ENCODE data around the gene GRN.
"Not testable (repeated sequence)": the region's sequence is repeated elsewhere in the genome, so short reads cannot be mapped to it uniquely, and the experiment has no call there.

The GRN gene

GRCh38 chr17:44362949-44363612, 18.0 kb downstream of the GRN start:
- H3K9ac ChIP-seq (ENCODE audit: low read length in 2 of 2) = peak overlapping the region in 1 of 2 donors; percentile 53

GRCh38 chr17:44363613-44364159, 18.6 kb downstream of the GRN start, which contains the start of gene FAM171A2:
Gene FAM171A2 (minus strand): TSS chr17:44363853. CDS start chr17:44363714, 139 bp downstream.
- Histone ChIP-seq H3K4me1 (ENCODE audit: control insufficient read depth, insufficient read depth, low read length) (peaks cover 11% of the 10 kb centered on the region), H3K36me3 (ENCODE audit: control insufficient read depth in 2 of 2, insufficient read depth in 2 of 2, low read length in 2 of 2) (no peaks in the 10 kb centered on the region), H3K27ac (ENCODE audit: low read length) (no peak within 1 kb of the TSS), H3K9ac (ENCODE audit: low read length in 2 of 2) (peak within 1 kb of the TSS in 1 of 2 donors; percentile 53), H3K4me3 (ENCODE audit: low read length in 2 of 2) (peak within 1 kb of the TSS; percentile 63 to 73), H3K27me3 (ENCODE audit: control insufficient read depth in 1 of 2, insufficient read depth in 2 of 2, low read length in 2 of 2) (peaks cover 4 to 7% of the 10 kb centered on the region in 2 donors), H3K9me3 (ENCODE audit: control insufficient read depth in 2 of 2, low read length in 2 of 2) (no peaks in the 10 kb centered on the region)

More at GRCh38 chr17:44362949-44363612, 18.0 kb downstream of the GRN start:
- no peaks in the 10 kb centered on the region for H3K36me3 ChIP-seq (ENCODE audit: control insufficient read depth in 2 of 2, insufficient read depth in 2 of 2, low read length in 2 of 2)
- peak overlapping the region; percentile 63 to 73 for H3K4me3 ChIP-seq (ENCODE audit: low read length in 2 of 2)
- H3K27ac ChIP-seq (ENCODE audit: low read length) = no peak overlapping the region
- H3K4me1 ChIP-seq (ENCODE audit: control insufficient read depth, insufficient read depth, low read length) = peaks cover 11% of the 10 kb centered on the region
- no peaks in the 10 kb centered on the region for H3K9me3 ChIP-seq (ENCODE audit: control insufficient read depth in 2 of 2, low read length in 2 of 2)
- H3K27me3 ChIP-seq (ENCODE audit: control insufficient read depth in 1 of 2, insufficient read depth in 2 of 2, low read length in 2 of 2) = peaks cover 4 to 7% of the 10 kb centered on the region in 2 donors

GRCh38 chr17:44365051-44365450, 19.9 kb downstream of the GRN start:
- H3K27ac ChIP-seq (ENCODE audit: low read length); H3K36me3 ChIP-seq (ENCODE audit: control insufficient read depth in 2 of 2, insufficient read depth in 2 of 2, low read length in 2 of 2); H3K27me3 ChIP-seq (ENCODE audit: control insufficient read depth in 1 of 2, insufficient read depth in 2 of 2, low read length in 2 of 2); H3K4me3 ChIP-seq (ENCODE audit: low read length in 2 of 2); H3K9ac ChIP-seq (ENCODE audit: low read length in 2 of 2); H3K9me3 ChIP-seq (ENCODE audit: control insufficient read depth in 2 of 2, low read length in 2 of 2): not testable (repeated sequence)
- peaks cover 11% of the 10 kb centered on the region for H3K4me1 ChIP-seq (ENCODE audit: control insufficient read depth, insufficient read depth, low read length)

- Histone ChIP-seq H3K9ac (ENCODE audit: low read length in 2 of 2) (no peak overlapping the region), H3K36me3 (ENCODE audit: control insufficient read depth in 2 of 2, insufficient read depth in 2 of 2, low read length in 2 of 2) (no peaks in the 10 kb centered on the region), H3K4me1 (ENCODE audit: control insufficient read depth, insufficient read depth, low read length) (peaks cover 9% of the 10 kb centered on the region), H3K27ac (ENCODE audit: low read length) (no peak overlapping the region), H3K27me3 (ENCODE audit: control insufficient read depth in 1 of 2, insufficient read depth in 2 of 2, low read length in 2 of 2) (peaks cover 2 to 4% of the 10 kb centered on the region in 2 donors), H3K9me3 (ENCODE audit: control insufficient read depth in 2 of 2, low read length in 2 of 2) (no peaks in the 10 kb centered on the region), H3K4me3 (ENCODE audit: low read length in 2 of 2) (no peak overlapping the region)
These were observed 22.3 kb downstream of the GRN start for GRCh38 chr17:44367231-44367979.

GRCh38 chr17:44368391-44369243, 23.5 kb downstream of the GRN start:
- H3K27ac ChIP-seq (ENCODE audit: low read length); H3K27me3 ChIP-seq (ENCODE audit: control insufficient read depth in 1 of 2, insufficient read depth in 2 of 2, low read length in 2 of 2): not testable (repeated sequence)

GRCh38 chr17:44369414-44370023, 24.4 kb downstream of the GRN start:
- not testable (repeated sequence) for H3K9me3 ChIP-seq (ENCODE audit: control insufficient read depth in 2 of 2, low read length in 2 of 2); H3K27me3 ChIP-seq (ENCODE audit: control insufficient read depth in 1 of 2, insufficient read depth in 2 of 2, low read length in 2 of 2); H3K4me3 ChIP-seq (ENCODE audit: low read length in 2 of 2); H3K27ac ChIP-seq (ENCODE audit: low read length); H3K36me3 ChIP-seq (ENCODE audit: control insufficient read depth in 2 of 2, insufficient read depth in 2 of 2, low read length in 2 of 2); H3K9ac ChIP-seq (ENCODE audit: low read length in 2 of 2); H3K4me1 ChIP-seq (ENCODE audit: control insufficient read depth, insufficient read depth, low read length)

More at GRCh38 chr17:44368391-44369243, 23.5 kb downstream of the GRN start:
- not testable (repeated sequence) for H3K4me1 ChIP-seq (ENCODE audit: control insufficient read depth, insufficient read depth, low read length); H3K9me3 ChIP-seq (ENCODE audit: control insufficient read depth in 2 of 2, low read length in 2 of 2); H3K36me3 ChIP-seq (ENCODE audit: control insufficient read depth in 2 of 2, insufficient read depth in 2 of 2, low read length in 2 of 2); H3K4me3 ChIP-seq (ENCODE audit: low read length in 2 of 2); H3K9ac ChIP-seq (ENCODE audit: low read length in 2 of 2)

GRCh38 chr17:44372036-44372435, 26.9 kb downstream of the GRN start:
- H3K27me3 ChIP-seq (ENCODE audit: control insufficient read depth in 1 of 2, insufficient read depth in 2 of 2, low read length in 2 of 2) = peaks cover 0 to 7% of the 10 kb centered on the region in 2 donors
- no peaks in the 10 kb centered on the region for H3K36me3 ChIP-seq (ENCODE audit: control insufficient read depth in 2 of 2, insufficient read depth in 2 of 2, low read length in 2 of 2)
- H3K9me3 ChIP-seq (ENCODE audit: control insufficient read depth in 2 of 2, low read length in 2 of 2) = no peaks in the 10 kb centered on the region
- no peak overlapping the region for H3K4me3 ChIP-seq (ENCODE audit: low read length in 2 of 2)
- H3K27ac ChIP-seq (ENCODE audit: low read length) = no peak overlapping the region
- peaks cover 13% of the 10 kb centered on the region for H3K4me1 ChIP-seq (ENCODE audit: control insufficient read depth, insufficient read depth, low read length)
- no peak overlapping the region for H3K9ac ChIP-seq (ENCODE audit: low read length in 2 of 2)

GRCh38 chr17:44374306-44375195, 29.4 kb downstream of the GRN start:
- Histone ChIP-seq H3K27me3 (ENCODE audit: control insufficient read depth in 1 of 2, insufficient read depth in 2 of 2, low read length in 2 of 2) (peaks cover 0 to 3% of the 10 kb centered on the region in 2 donors), H3K9me3 (ENCODE audit: control insufficient read depth in 2 of 2, low read length in 2 of 2) (no peaks in the 10 kb centered on the region), H3K27ac (ENCODE audit: low read length) (no peak overlapping the region), H3K36me3 (ENCODE audit: control insufficient read depth in 2 of 2, insufficient read depth in 2 of 2, low read length in 2 of 2) (no peaks in the 10 kb centered on the region), H3K9ac (ENCODE audit: low read length in 2 of 2) (no peak overlapping the region), H3K4me1 (ENCODE audit: control insufficient read depth, insufficient read depth, low read length) (peaks cover 13% of the 10 kb centered on the region), H3K4me3 (ENCODE audit: low read length in 2 of 2) (no peak overlapping the region)

- Histone ChIP-seq H3K27ac (ENCODE audit: low read length) (no peak overlapping the region), H3K36me3 (ENCODE audit: control insufficient read depth in 2 of 2, insufficient read depth in 2 of 2, low read length in 2 of 2) (no peaks in the 10 kb centered on the region), H3K9me3 (ENCODE audit: control insufficient read depth in 2 of 2, low read length in 2 of 2) (no peaks in the 10 kb centered on the region), H3K4me3 (ENCODE audit: low read length in 2 of 2) (no peak overlapping the region), H3K4me1 (ENCODE audit: control insufficient read depth, insufficient read depth, low read length) (peaks cover 13% of the 10 kb centered on the region), H3K27me3 (ENCODE audit: control insufficient read depth in 1 of 2, insufficient read depth in 2 of 2, low read length in 2 of 2) (peaks cover 0 to 3% of the 10 kb centered on the region in 2 donors), H3K9ac (ENCODE audit: low read length in 2 of 2) (no peak overlapping the region)
These were observed 30.3 kb downstream of the GRN start for GRCh38 chr17:44375196-44376017.

All from stomach smooth muscle (tissue), 2 donors.